Endothelial cell of umbilical vein (primary cell): ENCODE measurements around the gene MRPS26. TPM values are rescaled to one million over a fixed set of nuclear protein-coding genes. Genes with fewer than 3 reads are reported as not detected.

ENCODE experiments used
- BruUV-seq: library from RNA; stranded (reverse); fragments of 400-500 nt; replicated peaks from 2 replicates; lab custom pipeline; 2021; lab: Mats Ljungman, UMichigan
- CTCF ChIA-PET: fragments of 300-600, 350-600 bp; sonication (Branson Sonifier 250); formaldehyde crosslinking; loops from one replicate; lab custom pipeline; 2021; ENCODE audit warnings: antibody characterized with exemption, inconsistent platforms; lab: Charles Lee
- POLR2A ChIA-PET: fragments of 300-600, 350-600 bp; sonication (Branson Sonifier 250); formaldehyde crosslinking; loops from one replicate; lab custom pipeline; 2021; ENCODE audit warnings: antibody characterized with exemption, inconsistent platforms; lab: Charles Lee
- DNase-seq: peaks from one replicate; pipeline ENCODE4 v3.0.0-alpha.2; 2011; ENCODE audit warnings: low read depth, low spot score
- FAIRE-seq: peaks from 2 replicates; lab custom pipeline; 2011; peaks lifted over from hg19 to GRCh38; lab: Jason Lieb, UNC
- H2AFZ ChIP-seq: 2 replicates; pipeline ENCODE4 v1.6.0; 2012; ENCODE audit warnings: low read depth, low read length, control low read depth, inconsistent platforms
- H3K27ac ChIP-seq: 2 replicates; pipeline ENCODE4 v1.5.1; 2011; ENCODE audit warnings: low read depth, mild to moderate bottlenecking, control low read depth, low read length, moderate library complexity; ENCODE audit not compliant: insufficient read depth
- H3K27me3 ChIP-seq, 2 experiments: 2 replicates each; pipeline versions ENCODE4 v1.6.0 to v1.6.1; 2011; ENCODE audit warnings: low read length in 2 of 2, mixed read lengths in 1 of 2; ENCODE audit not compliant: control insufficient read depth in 2 of 2, insufficient read depth in 2 of 2
- H3K36me3 ChIP-seq, 2 experiments: 2 replicates in 1 of 2; 3 replicates in 1 of 2; pipeline ENCODE4 v1.5.1; 2011; ENCODE audit warnings: low read length in 2 of 2, mild to moderate bottlenecking in 1 of 2, moderate library complexity in 1 of 2; ENCODE audit not compliant: control insufficient read depth in 2 of 2, insufficient read depth in 2 of 2; ENCODE audit errors: extremely low read depth in 1 of 2
- H3K4me1 ChIP-seq: 3 replicates; pipeline ENCODE4 v1.5.1; 2011; ENCODE audit warnings: mild to moderate bottlenecking, low read length; ENCODE audit not compliant: control insufficient read depth, insufficient read depth; ENCODE audit errors: extremely low read depth
- H3K4me2 ChIP-seq: 2 replicates; pipeline ENCODE4 v1.6.1; 2011; ENCODE audit warnings: low read length, control low read depth, mixed read lengths; ENCODE audit not compliant: insufficient read depth
- H3K4me3 ChIP-seq, 3 experiments: fragments of 200-600 bp in 1 of 3; sonication (generic), shearing (Covaris generic) in 1 of 3; replicated peaks in 1 of 3; 2 replicates each; pipeline ENCODE4 v1.5.1; 2011 to 2016; ENCODE audit warnings: control low read depth in 3 of 3, low read length in 3 of 3, mild to moderate bottlenecking in 2 of 3, inconsistent platforms in 1 of 3, low read depth in 1 of 3, moderate library complexity in 1 of 3; ENCODE audit not compliant: insufficient read depth in 1 of 3
- H3K79me2 ChIP-seq: 2 replicates; pipeline ENCODE4 v1.6.0; 2012; ENCODE audit warnings: low read length, inconsistent platforms; ENCODE audit not compliant: control insufficient read depth, insufficient read depth
- H3K9ac ChIP-seq: replicated peaks from 2 replicates; pipeline ENCODE3; 2011; ENCODE audit warnings: low read length, control low read depth; ENCODE audit not compliant: insufficient read depth; ENCODE audit errors: extremely low read depth
- H3K9me1 ChIP-seq: replicated peaks from 3 replicates; pipeline ENCODE4 v1.6.0; 2011; ENCODE audit warnings: mild to moderate bottlenecking, low read length; ENCODE audit not compliant: control insufficient read depth, insufficient read depth; ENCODE audit errors: extremely low read depth
- H3K9me3 ChIP-seq: replicated peaks from 2 replicates; pipeline ENCODE4 v1.5.1; 2012; ENCODE audit warnings: low read length, inconsistent platforms; ENCODE audit not compliant: control insufficient read depth, insufficient read depth
- H4K20me1 ChIP-seq: replicated peaks from 2 replicates; pipeline ENCODE3; 2011; ENCODE audit warnings: mild to moderate bottlenecking, low read length; ENCODE audit not compliant: control insufficient read depth, insufficient read depth; ENCODE audit errors: extremely low read depth
- EZH2 ChIP-seq: IDR thresholded peaks from 2 replicates; pipeline ENCODE4 v1.6.1; 2012; ENCODE audit warnings: borderline replicate concordance, low read depth, mild to moderate bottlenecking, moderate library complexity, low read length, inconsistent platforms; ENCODE audit not compliant: severe bottlenecking
- FOS ChIP-seq: IDR thresholded peaks from 2 replicates; pipeline ENCODE4 v1.6.1; 2011; ENCODE audit warnings: mild to moderate bottlenecking, low read length, moderate library complexity, borderline replicate concordance; ENCODE audit not compliant: insufficient read depth
- GATA2 ChIP-seq: IDR thresholded peaks from 2 replicates; pipeline ENCODE4 v1.7.0; 2011; ENCODE audit warnings: low read depth, mild to moderate bottlenecking, moderate library complexity, mixed read lengths, low read length; ENCODE audit not compliant: insufficient read length, insufficient read depth
- JUN ChIP-seq: IDR thresholded peaks from 2 replicates; pipeline ENCODE4 v1.6.1; 2011; ENCODE audit warnings: borderline replicate concordance, low read depth; ENCODE audit not compliant: insufficient read length, insufficient read depth
- MYC ChIP-seq: IDR thresholded peaks from one replicate; pipeline ENCODE4 v1.6.1; 2011; ENCODE audit warnings: mild to moderate bottlenecking, low read depth, low read length
- POLR2A ChIP-seq: IDR thresholded peaks from 2 replicates; pipeline ENCODE4 v1.6.1; 2012; ENCODE audit warnings: low read depth, mild to moderate bottlenecking, control low read depth, low read length
- POLR2AphosphoS5 ChIP-seq: IDR thresholded peaks from 2 replicates; pipeline ENCODE4 v1.6.1; 2012; ENCODE audit warnings: low read depth, mild to moderate bottlenecking, control low read depth, low read length, moderate library complexity; ENCODE audit not compliant: insufficient read depth
- dilution Hi-C: fragments of 300-500 bp; cut with MboI; formaldehyde crosslinking; loops from one replicate; pipeline ENCODE4 v1.15.0; 2019; ENCODE audit warnings: low sequenced_read_pairs; ENCODE audit not compliant: extremely low pct_ligation_motif_present
- intact Hi-C: fragments of 100-400 bp; cut with micrococcal nuclease; formaldehyde crosslinking; loops from one replicate; pipeline ENCODE4 v1.10.0; 2022
- polyA plus RNA-seq, 4 experiments: library from polyadenylated mRNA; depleted of rRNA in 3 of 4; stranded (reverse) in 3 of 4; unstranded in 1 of 4; fragments of >200 nt; gene quantifications; 2 replicates each; pipeline versions ENCODE4 v1.2.1 to v1.2.3, GENCODE V29; 2011 to 2012; ENCODE audit warnings: missing spikeins in 1 of 4
- total RNA-seq: library from RNA; stranded (reverse); gene quantifications from 2 replicates; pipeline ENCODE4 v1.2.3, GENCODE V29; 2021
- TF ChIP-seq, protein P1 (sequence below): IDR thresholded peaks from 2 replicates; pipeline ENCODE4 v1.6.1; 2011; ENCODE audit not compliant: insufficient read depth, insufficient read length
- TF ChIP-seq, protein P2 (sequence below), 2 donors: IDR thresholded peaks; 1 replicate in 1 of 2; 2 replicates in 1 of 2; pipeline ENCODE4 v1.5.1; 2011; ENCODE audit warnings: low read length in 2 of 2, mild to moderate bottlenecking in 2 of 2, moderate library complexity in 2 of 2, control low read depth in 1 of 2, inconsistent platforms in 1 of 2, low read depth in 1 of 2; ENCODE audit not compliant: insufficient read depth in 1 of 2; ENCODE audit errors: extremely low read depth in 1 of 2

MRPS26 gene
- total and polyA plus RNA-seq, 2 donors (not counting 3 experiments of a cell fraction or from before 2014, with no cell fraction given), result 41.0 to 43.9 TPM

- peak overlapping the region in 1 of 3 experiments; percentile 35 for H3K4me3 ChIP-seq
- no peak overlapping the region for H2AFZ ChIP-seq
- BruUV-seq, result no TSS peak
These were observed 25.4 kb downstream of the MRPS26 start for GRCh38 chr20:3071266-3071609.

More at GRCh38 chr20:3071266-3071609, 25.4 kb downstream of the MRPS26 start:
- dilution Hi-C loops (no loop called here), intact Hi-C loops (no loop called here)
- Histone ChIP-seq H3K4me1 (no peaks in the 10 kb centered on the region), H4K20me1 (no peaks in the 10 kb centered on the region), H3K4me2 (no peak overlapping the region), H3K27ac (no peak overlapping the region), H3K9me3 (no peaks in the 10 kb centered on the region), H3K9me1 (no peaks in the 10 kb centered on the region), H3K9ac (no peak overlapping the region), H3K79me2 (no peaks in the 10 kb centered on the region), H3K27me3 (peaks cover 1 to 4% of the 10 kb centered on the region in 2 experiments), H3K36me3 (no peaks in the 10 kb centered on the region)
- TF ChIP-seq GATA2 (no peak), JUN (no peak), POLR2A (no peak), MYC (no peak), POLR2AphosphoS5 (no peak), EZH2 (no peak), FOS (no peak)
- TF ChIP-seq, protein P1, sequence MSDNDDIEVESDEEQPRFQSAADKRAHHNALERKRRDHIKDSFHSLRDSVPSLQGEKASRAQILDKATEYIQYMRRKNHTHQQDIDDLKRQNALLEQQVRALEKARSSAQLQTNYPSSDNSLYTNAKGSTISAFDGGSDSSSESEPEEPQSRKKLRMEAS, result no peak
- TF ChIP-seq, protein P2, sequence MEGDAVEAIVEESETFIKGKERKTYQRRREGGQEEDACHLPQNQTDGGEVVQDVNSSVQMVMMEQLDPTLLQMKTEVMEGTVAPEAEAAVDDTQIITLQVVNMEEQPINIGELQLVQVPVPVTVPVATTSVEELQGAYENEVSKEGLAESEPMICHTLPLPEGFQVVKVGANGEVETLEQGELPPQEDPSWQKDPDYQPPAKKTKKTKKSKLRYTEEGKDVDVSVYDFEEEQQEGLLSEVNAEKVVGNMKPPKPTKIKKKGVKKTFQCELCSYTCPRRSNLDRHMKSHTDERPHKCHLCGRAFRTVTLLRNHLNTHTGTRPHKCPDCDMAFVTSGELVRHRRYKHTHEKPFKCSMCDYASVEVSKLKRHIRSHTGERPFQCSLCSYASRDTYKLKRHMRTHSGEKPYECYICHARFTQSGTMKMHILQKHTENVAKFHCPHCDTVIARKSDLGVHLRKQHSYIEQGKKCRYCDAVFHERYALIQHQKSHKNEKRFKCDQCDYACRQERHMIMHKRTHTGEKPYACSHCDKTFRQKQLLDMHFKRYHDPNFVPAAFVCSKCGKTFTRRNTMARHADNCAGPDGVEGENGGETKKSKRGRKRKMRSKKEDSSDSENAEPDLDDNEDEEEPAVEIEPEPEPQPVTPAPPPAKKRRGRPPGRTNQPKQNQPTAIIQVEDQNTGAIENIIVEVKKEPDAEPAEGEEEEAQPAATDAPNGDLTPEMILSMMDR (IDR thresholded peaks at IDR 0.05; ENCODE audit: extremely low read depth in 1 of 2, insufficient read depth in 1 of 2, low read depth in 1 of 2, low read length in 2 of 2), result no peak
- DNase-seq, result no peak
- no peak for FAIRE-seq
- POLR2A ChIA-PET, result no interaction called here
- CTCF ChIA-PET, result no interaction called here
